Suprapubic skin (tissue), 4 donors: ENCODE results near the gene KRTAP10-3.

ENCODE experiments used
- POLR2A ChIP-seq, 2 donors: fragments of 450-650 bp; IDR thresholded peaks; one replicate each; pipeline ENCODE4 v1.6.1; 2017; ENCODE audit warnings: antibody characterized with exemption in 2 of 2, mild to moderate bottlenecking in 2 of 2, moderate library complexity in 2 of 2
- POLR2AphosphoS5 ChIP-seq, 3 donors: sonication (generic); formaldehyde crosslinking; IDR thresholded peaks; one replicate each; pipeline ENCODE4 v1.6.1; 2017; ENCODE audit warnings: antibody characterized with exemption in 3 of 3
- TF ChIP-seq, protein P1 (sequence below), 2 donors: fragments of 200-600 bp in 1 of 2; fragments of 450-650 bp in 1 of 2; sonication (generic) in 1 of 2; IDR thresholded peaks; one replicate each; pipeline ENCODE4 v1.5.1; 2016 to 2019; ENCODE audit warnings: antibody characterized with exemption in 2 of 2, mild to moderate bottlenecking in 1 of 2, moderate library complexity in 1 of 2

DNA sequence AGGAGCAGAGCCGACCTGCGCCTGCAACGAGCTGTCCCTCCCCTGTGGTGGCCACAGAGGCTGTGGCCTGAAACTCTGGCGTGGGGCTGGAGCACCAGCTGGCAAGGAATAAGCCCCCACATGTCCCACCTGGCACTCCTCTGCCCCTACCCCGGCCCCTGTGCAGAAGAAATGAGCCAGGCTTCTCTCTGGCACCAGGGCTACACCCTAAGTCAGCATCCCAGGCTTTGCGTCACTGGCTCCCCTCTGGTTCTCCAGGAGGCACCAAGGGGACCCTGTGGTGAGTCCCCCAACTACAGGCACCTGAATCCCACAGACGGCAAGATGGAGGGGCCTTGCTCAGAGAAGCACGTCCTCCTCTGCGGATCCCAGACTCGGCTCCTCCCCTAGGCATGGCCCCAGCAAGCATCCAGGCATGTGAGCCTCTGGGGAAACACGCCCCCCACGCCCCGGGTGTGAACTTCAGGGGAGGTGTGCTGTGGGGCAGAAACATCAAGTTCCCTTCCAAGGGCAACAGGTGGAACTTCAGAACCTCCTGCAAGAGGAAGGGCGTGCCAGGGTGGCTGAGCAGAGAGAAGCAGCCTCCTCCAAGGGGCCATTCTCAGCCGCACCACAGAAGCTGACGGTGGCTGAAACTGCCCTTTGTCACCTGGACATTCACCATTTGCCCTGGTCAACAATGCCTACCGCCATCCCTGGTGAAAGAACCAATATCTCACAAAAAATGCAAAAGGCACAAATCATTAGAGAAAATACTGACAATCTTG, 44.7 kb upstream of the KRTAP10-3 start:
- TF ChIP-seq, protein P1, sequence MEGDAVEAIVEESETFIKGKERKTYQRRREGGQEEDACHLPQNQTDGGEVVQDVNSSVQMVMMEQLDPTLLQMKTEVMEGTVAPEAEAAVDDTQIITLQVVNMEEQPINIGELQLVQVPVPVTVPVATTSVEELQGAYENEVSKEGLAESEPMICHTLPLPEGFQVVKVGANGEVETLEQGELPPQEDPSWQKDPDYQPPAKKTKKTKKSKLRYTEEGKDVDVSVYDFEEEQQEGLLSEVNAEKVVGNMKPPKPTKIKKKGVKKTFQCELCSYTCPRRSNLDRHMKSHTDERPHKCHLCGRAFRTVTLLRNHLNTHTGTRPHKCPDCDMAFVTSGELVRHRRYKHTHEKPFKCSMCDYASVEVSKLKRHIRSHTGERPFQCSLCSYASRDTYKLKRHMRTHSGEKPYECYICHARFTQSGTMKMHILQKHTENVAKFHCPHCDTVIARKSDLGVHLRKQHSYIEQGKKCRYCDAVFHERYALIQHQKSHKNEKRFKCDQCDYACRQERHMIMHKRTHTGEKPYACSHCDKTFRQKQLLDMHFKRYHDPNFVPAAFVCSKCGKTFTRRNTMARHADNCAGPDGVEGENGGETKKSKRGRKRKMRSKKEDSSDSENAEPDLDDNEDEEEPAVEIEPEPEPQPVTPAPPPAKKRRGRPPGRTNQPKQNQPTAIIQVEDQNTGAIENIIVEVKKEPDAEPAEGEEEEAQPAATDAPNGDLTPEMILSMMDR (IDR thresholded peaks at IDR 0.05), result no peak
- TF ChIP-seq POLR2A (IDR thresholded peaks at IDR 0.05) (no peak), POLR2AphosphoS5 (IDR thresholded peaks at IDR 0.05) (no peak)
